Muscle of leg (tissue), 11 donors: ENCODE data around the gene ELAPOR1. TPM values are rescaled to one million over a fixed set of nuclear protein-coding genes. Genes with fewer than 3 reads are reported as not detected.

Experiments
- DNase-seq: peaks from one replicate; pipeline ENCODE4 v3.0.0; 2013
- H3K27ac ChIP-seq: one replicate; pipeline ENCODE4 v1.5.1; 2013; ENCODE audit warnings: mild to moderate bottlenecking, low read length, control low read depth
- H3K27me3 ChIP-seq: one replicate; pipeline ENCODE4 v1.6.1; 2013; ENCODE audit warnings: low read length; ENCODE audit not compliant: control insufficient read depth, insufficient read depth
- H3K36me3 ChIP-seq: one replicate; pipeline ENCODE4 v1.6.1; 2013; ENCODE audit warnings: low read length; ENCODE audit not compliant: control insufficient read depth, insufficient read depth
- H3K4me1 ChIP-seq: one replicate; pipeline ENCODE4 v1.6.1; 2013; ENCODE audit warnings: low read length; ENCODE audit not compliant: control insufficient read depth, insufficient read depth
- H3K4me3 ChIP-seq: one replicate; pipeline ENCODE4 v1.5.1; 2013; ENCODE audit warnings: low read length, control low read depth
- H3K9me3 ChIP-seq: replicated peaks from 2 replicates; pipeline ENCODE4 v1.6.1; 2013; ENCODE audit warnings: low read depth, low read length; ENCODE audit not compliant: control insufficient read depth
- WGBS: methylation state at CpG from one replicate; pipeline ENCODE4 v1.1.5; 2013; ENCODE audit warnings: missing lambda C conversion rate; ENCODE audit not compliant: insufficient coverage; 5-methylcytosine and 5-hydroxymethylcytosine counted together
- polyA plus RNA-seq, 8 donors: library from polyadenylated mRNA; unstranded; fragments of 120-200 nt; gene quantifications; one replicate each; pipeline versions ENCODE4 v1.2.1 to v1.2.3, GENCODE V29; 2013; ENCODE audit warnings: inconsistent platforms in 1 of 8, low replicate concordance in 1 of 8; ENCODE audit not compliant: insufficient read length in 8 of 8, insufficient read depth in 1 of 8
- total RNA-seq: library from RNA; stranded (reverse); fragments of 120-200 nt; gene quantifications from one replicate; pipeline ENCODE4 v1.2.4, GENCODE V29; 2013

ELAPOR1 gene
- total and polyA plus RNA-seq, 9 donors: 0.17 to 4.2 (median 0.50) TPM

- H3K27ac ChIP-seq: no peak overlapping the region
These were observed 18.3 kb upstream of the ELAPOR1 start for GRCh38 chr1:109095631-109096030.

GRCh38 chr1:109096120-109096519, 17.8 kb upstream of the ELAPOR1 start:
- Histone ChIP-seq H3K36me3 (peaks cover 17% of the 10 kb centered on the region), H3K27ac (no peak overlapping the region), H3K27me3 (no peaks in the 10 kb centered on the region), H3K4me1 (peaks cover 18% of the 10 kb centered on the region), H3K9me3 (no peaks in the 10 kb centered on the region), H3K4me3 (no peak overlapping the region)
- no peak for DNase-seq
- no CpG with 5 or more reads among the region's 1 CpG for WGBS

More at GRCh38 chr1:109095631-109096030, 18.3 kb upstream of the ELAPOR1 start:
- Histone ChIP-seq H3K27me3 (no peaks in the 10 kb centered on the region), H3K4me3 (no peak overlapping the region), H3K36me3 (peaks cover 17% of the 10 kb centered on the region), H3K4me1 (peaks cover 16% of the 10 kb centered on the region), H3K9me3 (no peaks in the 10 kb centered on the region)
- peak; percentile 21 for DNase-seq
- WGBS: no CpG with 5 or more reads among the region's 1 CpG

- Histone ChIP-seq H3K4me1 (peaks cover 5% of the 10 kb centered on the region), H3K27me3 (no peaks in the 10 kb centered on the region), H3K4me3 (peak overlapping the region; percentile 99), H3K9me3 (no peaks in the 10 kb centered on the region), H3K27ac (peak overlapping the region; percentile 97), H3K36me3 (no peaks in the 10 kb centered on the region)
- under 1% methylated on average over 50 of the region's 77 CpGs for WGBS
- peak; percentile 99 for DNase-seq
These were observed 13.8 kb upstream of the ELAPOR1 start for GRCh38 chr1:109099938-109100773.

- Histone ChIP-seq H3K27me3 (peaks cover 4% of the 10 kb centered on the region), H3K27ac (no peak overlapping the region), H3K9me3 (no peaks in the 10 kb centered on the region), H3K4me3 (no peak overlapping the region), H3K36me3 (no peaks in the 10 kb centered on the region), H3K4me1 (peaks cover 4% of the 10 kb centered on the region)
- DNase-seq: no peak
- 88% methylated on average over 19 of the region's 20 CpGs for WGBS
These were observed 9.4 kb upstream of the ELAPOR1 start for GRCh38 chr1:109104364-109105151.

GRCh38 chr1:109105881-109106280, 8.0 kb upstream of the ELAPOR1 start:
- Histone ChIP-seq H3K9me3 (no peaks in the 10 kb centered on the region), H3K27me3 (peaks cover 4% of the 10 kb centered on the region), H3K4me1 (peaks cover 2% of the 10 kb centered on the region), H3K36me3 (no peaks in the 10 kb centered on the region), H3K4me3 (no peak overlapping the region), H3K27ac (no peak overlapping the region)
- WGBS: 83% methylated on average over 1 of the region's 4 CpGs
- no peak for DNase-seq

GRCh38 chr1:109107785-109108184, 6.1 kb upstream of the ELAPOR1 start:
- 79% methylated on average over 4 of the region's 7 CpGs for WGBS

GRCh38 chr1:109109906-109110305, 4.0 kb upstream of the ELAPOR1 start:
- 51% methylated on average over 3 of the region's 3 CpGs for WGBS
- H3K27ac ChIP-seq: no peak overlapping the region

More at GRCh38 chr1:109107785-109108184, 6.1 kb upstream of the ELAPOR1 start:
- H3K36me3 ChIP-seq: no peaks in the 10 kb centered on the region
- peaks cover 16% of the 10 kb centered on the region for H3K27me3 ChIP-seq
- H3K4me3 ChIP-seq: no peak overlapping the region
- peaks cover 7% of the 10 kb centered on the region for H3K4me1 ChIP-seq
- no peak for DNase-seq
- H3K9me3 ChIP-seq: no peaks in the 10 kb centered on the region
- H3K27ac ChIP-seq: no peak overlapping the region

GRCh38 chr1:109111386-109112055, 2.4 kb upstream of the ELAPOR1 start:
- Histone ChIP-seq H3K36me3 (no peaks in the 10 kb centered on the region), H3K4me1 (peaks cover 21% of the 10 kb centered on the region), H3K27ac (no peak overlapping the region), H3K27me3 (peaks cover 42% of the 10 kb centered on the region), H3K4me3 (no peak overlapping the region), H3K9me3 (no peaks in the 10 kb centered on the region)
- 60% methylated on average over 2 of the region's 5 CpGs for WGBS
- DNase-seq: no peak

More at GRCh38 chr1:109109906-109110305, 4.0 kb upstream of the ELAPOR1 start:
- peaks cover 36% of the 10 kb centered on the region for H3K27me3 ChIP-seq
- no peaks in the 10 kb centered on the region for H3K36me3 ChIP-seq
- H3K4me3 ChIP-seq: no peak overlapping the region
- no peaks in the 10 kb centered on the region for H3K9me3 ChIP-seq
- DNase-seq: no peak
- H3K4me1 ChIP-seq: peaks cover 21% of the 10 kb centered on the region

- H3K4me1 ChIP-seq: peaks cover 21% of the 10 kb centered on the region
- H3K9me3 ChIP-seq: no peaks in the 10 kb centered on the region
- H3K27ac ChIP-seq: no peak overlapping the region
- peaks cover 47% of the 10 kb centered on the region for H3K27me3 ChIP-seq
- no peaks in the 10 kb centered on the region for H3K36me3 ChIP-seq
- DNase-seq: peak; percentile 63
- WGBS: 13% methylated on average over 3 of the region's 10 CpGs
- no peak overlapping the region for H3K4me3 ChIP-seq
These were observed 1.8 kb upstream of the ELAPOR1 start for GRCh38 chr1:109112056-109112651.
